HepG2 (cell line): ENCODE measurements around the gene TMCC1. TPM values are rescaled to one million over a fixed set of nuclear protein-coding genes. Genes with fewer than 3 reads are reported as not detected.

Source experiments
- BHLHE40 ChIP-seq: IDR thresholded peaks from 2 replicates; pipeline ENCODE4 v1.6.1; 2011; ENCODE audit warnings: low read length, improper control_type of control experiment
- ELF4 ChIP-seq: sonication (generic); formaldehyde crosslinking; IDR thresholded peaks from 2 replicates; pipeline ENCODE4 v1.5.0; 2020; ENCODE audit warnings: missing genetic modification reagents, mild to moderate bottlenecking, moderate library complexity, borderline replicate concordance
- HMG20A ChIP-seq: IDR thresholded peaks from 2 replicates; pipeline ENCODE4 v1.6.1; 2016; ENCODE audit warnings: borderline replicate concordance
- JUNB ChIP-seq: sonication (generic); formaldehyde crosslinking; IDR thresholded peaks from 2 replicates; pipeline ENCODE4 v1.8.0; 2022; ENCODE audit warnings: missing genetic modification reagents, mild to moderate bottlenecking, borderline replicate concordance
- KLF15 ChIP-seq: sonication (generic); formaldehyde crosslinking; IDR thresholded peaks from 2 replicates; pipeline ENCODE4 v1.8.1; 2023; ENCODE audit warnings: borderline replicate concordance, mild to moderate bottlenecking, inconsistent platforms, missing genetic modification reagents, mixed read lengths
- SMAD1 ChIP-seq: sonication (generic); formaldehyde crosslinking; IDR thresholded peaks from 2 replicates; pipeline ENCODE4 v1.4.0; 2020; ENCODE audit warnings: missing genetic modification reagents, low read depth, mild to moderate bottlenecking, borderline replicate concordance
- SNAI1 ChIP-seq: sonication (generic); formaldehyde crosslinking; IDR thresholded peaks from 2 replicates; pipeline ENCODE4 v1.5.0; 2020; ENCODE audit warnings: mild to moderate bottlenecking, missing genetic modification reagents, borderline replicate concordance
- SP2 ChIP-seq: sonication (generic); formaldehyde crosslinking; IDR thresholded peaks from 2 replicates; pipeline ENCODE4 v1.5.1; 2020; ENCODE audit warnings: mild to moderate bottlenecking, missing genetic modification reagents
- SRSF4 ChIP-seq: fragments of 200-400 bp; formaldehyde crosslinking; IDR thresholded peaks from one replicate; pipeline ENCODE4 v1.6.1; 2018; ENCODE audit warnings: mild to moderate bottlenecking, low read depth, low read length, moderate library complexity; ENCODE audit not compliant: poor library complexity, severe bottlenecking
- TFE3 ChIP-seq: IDR thresholded peaks from 2 replicates; pipeline ENCODE4 v1.6.1; 2016
- ZBTB37 ChIP-seq: sonication (generic); formaldehyde crosslinking; IDR thresholded peaks from 2 replicates; pipeline ENCODE4 v1.4.0; 2020; ENCODE audit warnings: mild to moderate bottlenecking, missing genetic modification reagents
- ZFP36L2 ChIP-seq: sonication (generic); formaldehyde crosslinking; IDR thresholded peaks from 2 replicates; pipeline ENCODE4 v1.4.0; 2020; ENCODE audit warnings: missing genetic modification reagents
- ZFP62 ChIP-seq: sonication (generic); formaldehyde crosslinking; IDR thresholded peaks from 2 replicates; pipeline ENCODE4 v1.4.0; 2020; ENCODE audit warnings: missing genetic modification reagents
- ZNF143 ChIP-seq: sonication (generic); formaldehyde crosslinking; IDR thresholded peaks from 2 replicates; pipeline ENCODE4 v1.4.0; 2020; ENCODE audit warnings: missing genetic modification reagents
- ZNF232 ChIP-seq: sonication (generic); formaldehyde crosslinking; IDR thresholded peaks from 2 replicates; pipeline ENCODE4 v1.4.0; 2020; ENCODE audit warnings: missing genetic modification reagents, borderline replicate concordance
- ZNF431 ChIP-seq: sonication (generic); formaldehyde crosslinking; IDR thresholded peaks from 2 replicates; pipeline ENCODE4 v1.9.0; 2022; ENCODE audit warnings: missing genetic modification reagents, low read depth, mild to moderate bottlenecking, borderline replicate concordance
- ZNF441 ChIP-seq: sonication (generic); formaldehyde crosslinking; IDR thresholded peaks from 2 replicates; pipeline ENCODE4 v1.7.0; 2021; ENCODE audit warnings: missing genetic modification reagents, borderline replicate concordance
- ZNF446 ChIP-seq: sonication (generic); formaldehyde crosslinking; IDR thresholded peaks from 2 replicates; pipeline ENCODE4 v1.5.0; 2020; ENCODE audit warnings: mild to moderate bottlenecking, missing genetic modification reagents
- ZNF773 ChIP-seq: sonication (generic); formaldehyde crosslinking; IDR thresholded peaks from 2 replicates; pipeline ENCODE4 v1.4.0; 2020; ENCODE audit warnings: missing genetic modification reagents, borderline replicate concordance
- ZSCAN12 ChIP-seq: sonication (generic); formaldehyde crosslinking; IDR thresholded peaks from 2 replicates; pipeline ENCODE4 v1.9.0; 2021; ENCODE audit warnings: mild to moderate bottlenecking, missing genetic modification reagents
- ZSCAN20 ChIP-seq: sonication (generic); formaldehyde crosslinking; IDR thresholded peaks from 2 replicates; pipeline ENCODE4 v1.4.0; 2020; ENCODE audit warnings: missing genetic modification reagents, mild to moderate bottlenecking, borderline replicate concordance
- polyA plus RNA-seq, 8 experiments: library from polyadenylated mRNA; depleted of rRNA in 3 of 8; stranded (reverse) in 7 of 8; unstranded in 1 of 8; fragments of >200 nt; fragmentation: Illumina TruSeq in 4 of 8; extraction: Trizol in 4 of 8; gene quantifications; 2 replicates each; pipeline versions ENCODE4 v1.2.1 to v1.2.3, GENCODE V29; 2011 to 2016; ENCODE audit warnings: low read depth in 4 of 8, missing spikeins in 1 of 8, mixed read lengths in 1 of 8; ENCODE audit not compliant: insufficient read depth in 1 of 8
- total RNA-seq, 5 experiments: library from RNA; depleted of rRNA; stranded (reverse); fragments of >200 nt; fragmentation: Illumina TruSeq; extraction: Trizol; gene quantifications; 2 replicates each; pipeline ENCODE4 v1.2.3, GENCODE V29; 2016; ENCODE audit warnings: low read depth in 1 of 5
- TF ChIP-seq, protein P1 (sequence below): sonication (generic); formaldehyde crosslinking; IDR thresholded peaks from 2 replicates; pipeline ENCODE4 v1.4.0; 2020; ENCODE audit warnings: missing genetic modification reagents
- TF ChIP-seq, protein P2 (sequence below): sonication (generic); formaldehyde crosslinking; IDR thresholded peaks from 2 replicates; pipeline ENCODE4 v1.4.0; 2020; ENCODE audit warnings: missing genetic modification reagents, mild to moderate bottlenecking, borderline replicate concordance

TMCC1 gene
- total and polyA plus RNA-seq, 2 of the 13 experiments (the other 11 are each of a cell fraction or from before 2014, with no cell fraction given): 12.1 to 264 TPM

- TF ChIP-seq, protein P1, sequence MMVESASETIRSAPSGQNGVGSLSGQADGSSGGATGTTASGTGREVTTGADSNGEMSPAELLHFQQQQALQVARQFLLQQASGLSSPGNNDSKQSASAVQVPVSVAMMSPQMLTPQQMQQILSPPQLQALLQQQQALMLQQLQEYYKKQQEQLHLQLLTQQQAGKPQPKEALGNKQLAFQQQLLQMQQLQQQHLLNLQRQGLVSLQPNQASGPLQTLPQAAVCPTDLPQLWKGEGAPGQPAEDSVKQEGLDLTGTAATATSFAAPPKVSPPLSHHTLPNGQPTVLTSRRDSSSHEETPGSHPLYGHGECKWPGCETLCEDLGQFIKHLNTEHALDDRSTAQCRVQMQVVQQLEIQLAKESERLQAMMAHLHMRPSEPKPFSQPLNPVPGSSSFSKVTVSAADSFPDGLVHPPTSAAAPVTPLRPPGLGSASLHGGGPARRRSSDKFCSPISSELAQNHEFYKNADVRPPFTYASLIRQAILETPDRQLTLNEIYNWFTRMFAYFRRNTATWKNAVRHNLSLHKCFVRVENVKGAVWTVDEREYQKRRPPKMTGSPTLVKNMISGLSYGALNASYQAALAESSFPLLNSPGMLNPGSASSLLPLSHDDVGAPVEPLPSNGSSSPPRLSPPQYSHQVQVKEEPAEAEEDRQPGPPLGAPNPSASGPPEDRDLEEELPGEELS (CRISPR knock-in tag): peak; percentile 79
- no peak for TF ChIP-seq ZSCAN12 (CRISPR knock-in tag)
- no peak for TF ChIP-seq ZNF431 (CRISPR knock-in tag)
- TF ChIP-seq ZBTB37 (CRISPR knock-in tag): peak; percentile 98
- 0 out of 2 replicates have a peak, but pooled peaks have one; percentile 24 for TF ChIP-seq ELF4 (CRISPR knock-in tag)
- TF ChIP-seq ZFP62: no peak
- TF ChIP-seq SNAI1 (CRISPR knock-in tag): no peak
- peak; percentile 71; the same call in 1 of the 2 replicates for TF ChIP-seq HMG20A (CRISPR knock-in tag)
- TF ChIP-seq ZNF441 (CRISPR knock-in tag): 0 out of 2 replicates have a peak, but pooled peaks have one; percentile 33
- no peak for TF ChIP-seq ZFP36L2
- no peak for TF ChIP-seq BHLHE40
- TF ChIP-seq SRSF4: no peak
- TF ChIP-seq KLF15 (CRISPR knock-in tag): no peak
- no peak for TF ChIP-seq ZNF232 (CRISPR knock-in tag)
- no peak for TF ChIP-seq SMAD1 (CRISPR knock-in tag)
- no peak for TF ChIP-seq ZNF143 (CRISPR knock-in tag)
- TF ChIP-seq ZSCAN20 (CRISPR knock-in tag): no peak
- no peak for TF ChIP-seq ZNF446 (CRISPR knock-in tag)
- no peak for TF ChIP-seq SP2 (CRISPR knock-in tag)
- TF ChIP-seq ZNF773 (CRISPR knock-in tag): no peak
- TF ChIP-seq, protein P2, sequence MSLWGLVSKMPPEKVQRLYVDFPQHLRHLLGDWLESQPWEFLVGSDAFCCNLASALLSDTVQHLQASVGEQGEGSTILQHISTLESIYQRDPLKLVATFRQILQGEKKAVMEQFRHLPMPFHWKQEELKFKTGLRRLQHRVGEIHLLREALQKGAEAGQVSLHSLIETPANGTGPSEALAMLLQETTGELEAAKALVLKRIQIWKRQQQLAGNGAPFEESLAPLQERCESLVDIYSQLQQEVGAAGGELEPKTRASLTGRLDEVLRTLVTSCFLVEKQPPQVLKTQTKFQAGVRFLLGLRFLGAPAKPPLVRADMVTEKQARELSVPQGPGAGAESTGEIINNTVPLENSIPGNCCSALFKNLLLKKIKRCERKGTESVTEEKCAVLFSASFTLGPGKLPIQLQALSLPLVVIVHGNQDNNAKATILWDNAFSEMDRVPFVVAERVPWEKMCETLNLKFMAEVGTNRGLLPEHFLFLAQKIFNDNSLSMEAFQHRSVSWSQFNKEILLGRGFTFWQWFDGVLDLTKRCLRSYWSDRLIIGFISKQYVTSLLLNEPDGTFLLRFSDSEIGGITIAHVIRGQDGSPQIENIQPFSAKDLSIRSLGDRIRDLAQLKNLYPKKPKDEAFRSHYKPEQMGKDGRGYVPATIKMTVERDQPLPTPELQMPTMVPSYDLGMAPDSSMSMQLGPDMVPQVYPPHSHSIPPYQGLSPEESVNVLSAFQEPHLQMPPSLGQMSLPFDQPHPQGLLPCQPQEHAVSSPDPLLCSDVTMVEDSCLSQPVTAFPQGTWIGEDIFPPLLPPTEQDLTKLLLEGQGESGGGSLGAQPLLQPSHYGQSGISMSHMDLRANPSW (CRISPR knock-in tag): no peak; the same call in 1 of the 2 replicates
- TF ChIP-seq TFE3 (CRISPR knock-in tag): peak; percentile 42; the same call in 1 of the 2 replicates
- TF ChIP-seq JUNB: peak; percentile 37; the same call in 1 of the 2 replicates
Measured at GRCh38 chr3:129656659-129657247, 236.8 kb downstream of the TMCC1 start (continued).
